OCI-LY3 (cell line): ENCODE results near the gene SH2B3.

Experiments used
- H2AFZ ChIP-seq: fragments of 200-600, 300-600 bp; shearing (Covaris generic); 2 replicates; pipeline ENCODE4 v1.6.0; 2014; ENCODE audit warnings: antibody characterized with exemption, low read depth, low read length
- H3K27ac ChIP-seq: fragments of 200-600, 300-600 bp; sonication (generic); 2 replicates; pipeline ENCODE4 v1.5.1; 2014; ENCODE audit warnings: mild to moderate bottlenecking, low read length, moderate library complexity, mixed read lengths
- H3K27me3 ChIP-seq: fragments of 200-600, 300-600 bp; sonication (generic); 2 replicates; pipeline ENCODE4 v1.6.1; 2014; ENCODE audit warnings: low read depth, low read length, mixed read lengths
- H3K36me3 ChIP-seq: fragments of 200-600, 300-600 bp; sonication (generic); replicated peaks from 2 replicates; pipeline ENCODE3; 2014; ENCODE audit warnings: low read depth, low read length, mixed read lengths
- H3K4me1 ChIP-seq: fragments of 300-600, 200-600 bp; sonication (generic); 2 replicates; pipeline ENCODE4 v1.6.1; 2014; ENCODE audit warnings: low read length, mixed read lengths
- H3K4me2 ChIP-seq: fragments of 200-600, 300-600 bp; sonication (generic); 2 replicates; pipeline ENCODE4 v1.6.1; 2014; ENCODE audit warnings: low read length, mixed read lengths
- H3K4me3 ChIP-seq: fragments of 300-600, 200-600 bp; sonication (generic); 2 replicates; pipeline ENCODE4 v1.5.1; 2014; ENCODE audit warnings: antibody characterized with exemption, mild to moderate bottlenecking, low read length, moderate library complexity
- H3K79me2 ChIP-seq: fragments of 300-600, 200-600 bp; shearing (Covaris generic); 2 replicates; pipeline ENCODE4 v1.6.1; 2014; ENCODE audit warnings: mild to moderate bottlenecking, low read length, mixed read lengths
- H3K9ac ChIP-seq: fragments of 300-600, 200-600 bp; shearing (Covaris generic); 2 replicates; pipeline ENCODE4 v1.6.0; 2014; ENCODE audit warnings: mild to moderate bottlenecking, low read length, moderate library complexity
- H3K9me3 ChIP-seq: fragments of 200-600, 300-600 bp; shearing (Covaris generic); 2 replicates; pipeline ENCODE4 v1.6.1; 2014; ENCODE audit warnings: low read length, mixed read lengths; ENCODE audit not compliant: insufficient read depth
- H4K20me1 ChIP-seq: fragments of 200-600, 300-600 bp; sonication (generic); 2 replicates; pipeline ENCODE4 v1.6.1; 2016; ENCODE audit warnings: low read length, mixed read lengths; ENCODE audit not compliant: insufficient read depth
- CTCF ChIP-seq: fragments of 200-600, 300-600 bp; sonication (generic); IDR thresholded peaks from 2 replicates; pipeline ENCODE4 v1.5.1; 2014; ENCODE audit warnings: antibody characterized with exemption, low read length, low read depth
- EZH2phosphoT487 ChIP-seq: fragments of 200-600 bp; shearing (Covaris generic); IDR thresholded peaks from 2 replicates; pipeline ENCODE4 v1.6.1; 2018; ENCODE audit warnings: antibody characterized with exemption, mixed run types, low read depth

SH2B3 gene

GRCh38 chr12:111361073-111361716 lies 44.5 kb upstream of the SH2B3 start:
- TF ChIP-seq EZH2phosphoT487 (no peak), CTCF (no peak)
- no peaks in the 10 kb centered on the region for H3K36me3 ChIP-seq
- peaks cover 10% of the 10 kb centered on the region; the same call in 1 of the 2 replicates for H3K27me3 ChIP-seq
- no peaks in the 10 kb centered on the region for H3K79me2 ChIP-seq
- H3K4me1 ChIP-seq = no peaks in the 10 kb centered on the region
- no peaks in the 10 kb centered on the region for H4K20me1 ChIP-seq
- H3K4me3 ChIP-seq = no peak overlapping the region
- H2AFZ ChIP-seq = no peak overlapping the region
- no peak overlapping the region for H3K27ac ChIP-seq
- H3K4me2 ChIP-seq = no peak overlapping the region
- H3K9ac ChIP-seq = no peak overlapping the region
- H3K9me3 ChIP-seq = no peaks in the 10 kb centered on the region

DNA sequence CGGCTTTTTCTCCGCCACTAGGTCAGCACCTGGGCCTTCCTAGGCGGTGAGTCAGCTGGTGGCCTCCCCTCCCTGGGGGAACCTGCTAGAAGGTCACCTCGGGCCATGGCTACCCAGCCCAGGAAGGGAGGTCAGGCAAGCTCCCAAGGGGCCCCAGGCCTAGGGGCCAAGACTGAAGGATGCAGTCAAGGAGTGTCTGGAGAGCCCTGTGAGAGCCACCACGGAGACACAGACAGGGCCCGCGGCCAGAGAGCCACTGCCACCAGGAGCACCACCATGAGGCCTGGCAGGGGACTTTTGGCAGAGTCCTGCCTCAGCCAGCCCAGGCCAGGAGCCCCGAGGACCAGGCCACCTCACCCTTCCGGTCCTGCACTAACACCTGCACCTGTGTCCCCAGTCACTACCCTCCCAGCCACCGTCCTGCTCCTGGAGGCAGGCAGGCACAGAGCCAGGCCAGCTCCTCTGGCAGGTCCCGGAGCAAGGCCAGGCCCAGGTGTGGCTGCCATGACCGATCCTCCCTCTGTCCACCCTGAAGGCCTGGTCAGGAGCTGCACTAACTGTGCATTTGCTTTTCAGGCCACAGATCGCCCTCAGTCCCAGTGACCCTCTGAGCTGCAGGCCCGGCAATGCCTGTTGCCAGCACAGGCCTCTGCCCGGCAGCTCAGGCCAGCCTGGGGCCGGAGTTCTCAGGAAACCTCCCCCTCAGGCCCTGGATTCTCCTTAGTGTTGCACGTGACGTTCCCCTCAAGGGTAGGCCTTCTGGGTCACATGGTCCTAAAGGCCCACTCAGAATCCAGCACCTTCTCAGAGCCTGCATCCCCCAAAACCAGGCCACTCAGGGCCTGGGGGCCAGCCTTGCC lies 43.8 kb upstream of the SH2B3 start:
- no peak overlapping the region for H3K4me2 ChIP-seq
- H3K36me3 ChIP-seq = no peaks in the 10 kb centered on the region
- no peaks in the 10 kb centered on the region for H3K4me1 ChIP-seq
- H2AFZ ChIP-seq = no peak overlapping the region
- H3K4me3 ChIP-seq = no peak overlapping the region
- H4K20me1 ChIP-seq = no peaks in the 10 kb centered on the region
- no peaks in the 10 kb centered on the region for H3K79me2 ChIP-seq
- no peaks in the 10 kb centered on the region for H3K9me3 ChIP-seq
- no peak overlapping the region for H3K9ac ChIP-seq
- H3K27me3 ChIP-seq = peaks cover 10% of the 10 kb centered on the region
- TF ChIP-seq EZH2phosphoT487 (no peak), CTCF (no peak)
- H3K27ac ChIP-seq = no peak overlapping the region

GRCh38 chr12:111362687-111363475 lies 42.8 kb upstream of the SH2B3 start:
- Histone ChIP-seq H3K36me3 (no peaks in the 10 kb centered on the region), H3K4me1 (no peaks in the 10 kb centered on the region), H3K9me3 (no peaks in the 10 kb centered on the region), H3K4me3 (no peak overlapping the region), H3K27ac (no peak overlapping the region), H3K9ac (no peak overlapping the region), H3K79me2 (no peaks in the 10 kb centered on the region), H3K4me2 (no peak overlapping the region), H2AFZ (no peak overlapping the region), H3K27me3 (peaks cover 18% of the 10 kb centered on the region), H4K20me1 (no peaks in the 10 kb centered on the region)
- TF ChIP-seq EZH2phosphoT487 (no peak), CTCF (no peak)

GRCh38 chr12:111363578-111363977 lies 42.1 kb upstream of the SH2B3 start:
- peaks cover 24% of the 10 kb centered on the region for H3K27me3 ChIP-seq
- no peak overlapping the region for H3K9ac ChIP-seq
- H3K4me1 ChIP-seq = 0 out of 2 replicates have a peak, but pooled peaks cover 3% of the 10 kb centered on the region
- H3K4me3 ChIP-seq = no peak overlapping the region
- H3K36me3 ChIP-seq = no peaks in the 10 kb centered on the region
- H3K9me3 ChIP-seq = no peaks in the 10 kb centered on the region
- H2AFZ ChIP-seq = no peak overlapping the region
- H3K4me2 ChIP-seq = no peak overlapping the region
- H3K27ac ChIP-seq = no peak overlapping the region
- TF ChIP-seq CTCF = no peak
- no peak for TF ChIP-seq EZH2phosphoT487
- no peaks in the 10 kb centered on the region for H4K20me1 ChIP-seq
- no peaks in the 10 kb centered on the region for H3K79me2 ChIP-seq
